ENCODE data around the gene ADD2.

ADD2 gene

GRCh38 chr2:70785137-70785911, 17.3 kb upstream of the ADD2 start:
- DNase-seq (ENCODE audit: low read depth): no peak

DNA sequence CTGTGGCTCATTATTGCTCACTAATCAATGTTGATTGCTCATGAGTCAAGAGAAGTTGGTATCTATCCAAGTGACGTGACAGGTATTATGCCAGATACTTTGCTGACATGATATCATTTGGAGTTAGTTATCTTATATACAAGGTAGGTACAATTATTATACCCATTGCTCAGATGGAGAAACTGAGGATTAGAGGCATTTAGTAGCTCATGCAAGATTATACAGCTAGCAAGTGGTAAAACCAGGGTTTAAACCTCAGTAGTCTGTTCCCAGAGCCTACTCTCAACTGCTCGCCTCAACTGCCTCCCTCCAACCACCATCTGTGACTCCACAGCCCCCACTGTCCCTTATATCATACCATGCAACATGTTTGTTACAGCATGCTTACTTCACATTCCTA, 16.3 kb upstream of the ADD2 start:
- DNase-seq (ENCODE audit: low read depth): no peak

DNA sequence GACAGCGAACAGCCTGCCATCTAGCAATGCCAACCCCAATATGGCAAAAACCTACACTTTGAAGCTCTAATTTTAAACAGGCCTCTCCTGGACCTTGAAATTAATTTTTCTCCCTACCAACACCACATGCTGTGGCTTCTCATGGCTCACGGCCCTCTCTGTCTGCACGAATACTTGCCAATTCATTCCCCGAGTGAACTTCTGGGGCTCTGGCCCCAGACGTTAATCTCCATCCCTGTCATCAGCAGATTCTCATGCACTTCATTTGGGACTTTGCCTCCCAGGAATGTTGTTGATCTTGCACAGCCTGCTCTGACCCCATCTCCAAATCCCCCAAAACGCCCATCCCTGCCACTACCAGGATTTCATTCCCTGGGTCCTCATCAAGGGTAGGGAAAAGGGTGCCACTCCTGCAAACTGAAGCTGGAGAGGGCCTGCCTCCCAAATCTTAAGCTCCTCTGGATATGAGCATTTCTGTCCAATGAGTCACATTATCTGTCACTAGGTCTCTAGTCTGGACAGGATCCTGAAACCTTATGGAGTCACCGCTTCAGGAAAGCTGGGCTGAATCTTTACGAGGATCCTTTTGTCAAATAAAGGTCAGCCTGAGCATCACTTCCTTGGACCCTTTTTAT, 12.0 kb upstream of the ADD2 start:
- no peak for DNase-seq (ENCODE audit: low read depth)

DNA sequence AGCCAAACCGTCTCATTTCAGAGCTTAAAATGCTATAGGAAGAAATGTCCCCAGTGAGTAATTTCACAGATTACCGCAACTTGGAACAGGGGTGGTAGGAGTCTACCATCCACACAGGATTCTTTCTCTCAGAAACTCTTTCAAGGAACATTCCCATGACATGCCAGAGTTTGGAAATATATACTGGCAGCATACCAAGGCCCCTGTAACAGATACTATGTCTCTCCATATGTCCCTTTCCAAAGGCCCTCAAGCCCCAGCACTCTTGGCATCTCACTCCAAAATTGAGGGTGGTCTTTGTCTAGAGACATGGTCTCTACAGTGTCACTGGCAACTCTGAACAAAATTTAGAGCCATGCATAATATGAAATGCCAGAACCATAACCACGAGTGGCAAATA, 11.5 kb upstream of the ADD2 start:
- no peak for DNase-seq (ENCODE audit: low read depth)

DNA sequence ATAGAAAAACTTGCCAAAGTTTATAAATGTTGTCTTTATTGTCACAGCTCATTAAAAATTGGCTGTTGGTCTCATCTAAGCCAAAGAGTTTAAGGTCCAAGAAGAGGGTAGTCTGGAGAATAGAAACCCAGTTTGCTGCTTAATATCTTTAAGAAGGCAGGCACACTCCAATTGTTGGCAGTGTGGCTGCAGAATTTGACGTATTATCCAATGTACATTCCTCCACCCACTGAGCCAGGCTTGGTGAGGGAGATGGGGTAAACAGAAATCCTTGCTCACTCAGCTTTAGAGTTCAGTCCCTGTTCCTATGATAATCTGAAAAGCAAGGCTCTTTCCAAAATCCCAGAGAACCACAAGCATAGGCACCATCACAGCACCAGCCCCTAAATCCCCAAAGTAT, 10.7 kb upstream of the ADD2 start:
- DNase-seq (ENCODE audit: low read depth): no peak

GRCh38 chr2:70777450-70777849, 9.4 kb upstream of the ADD2 start:
- no peak for DNase-seq (ENCODE audit: low read depth)

- no peak for DNase-seq (ENCODE audit: low read depth)
These were observed 8.3 kb upstream of the ADD2 start for GRCh38 chr2:70776266-70776665.

DNA sequence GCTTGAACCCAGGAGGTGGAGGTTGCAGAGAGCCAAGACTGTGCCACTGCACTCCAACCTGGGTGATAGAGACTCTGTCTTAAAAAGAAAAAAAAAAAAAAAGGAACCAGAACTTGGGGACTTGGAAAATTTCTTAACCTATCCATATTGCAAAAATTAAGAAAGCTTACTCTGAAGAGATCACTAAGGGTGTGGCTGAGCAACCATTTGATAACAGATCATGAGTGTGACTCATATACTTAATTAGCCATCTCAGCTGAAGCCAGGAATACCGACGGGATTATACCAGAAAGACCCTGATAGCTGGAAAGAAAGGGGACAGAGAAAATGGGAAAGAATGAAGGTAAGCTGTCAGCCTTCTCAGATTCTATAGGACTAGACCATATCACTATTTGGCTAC, 7.1 kb upstream of the ADD2 start:
- no peak for DNase-seq (ENCODE audit: low read depth)

- DNase-seq (ENCODE audit: low read depth): no peak
These were observed 4.6 kb upstream of the ADD2 start for GRCh38 chr2:70772486-70773155.

DNA sequence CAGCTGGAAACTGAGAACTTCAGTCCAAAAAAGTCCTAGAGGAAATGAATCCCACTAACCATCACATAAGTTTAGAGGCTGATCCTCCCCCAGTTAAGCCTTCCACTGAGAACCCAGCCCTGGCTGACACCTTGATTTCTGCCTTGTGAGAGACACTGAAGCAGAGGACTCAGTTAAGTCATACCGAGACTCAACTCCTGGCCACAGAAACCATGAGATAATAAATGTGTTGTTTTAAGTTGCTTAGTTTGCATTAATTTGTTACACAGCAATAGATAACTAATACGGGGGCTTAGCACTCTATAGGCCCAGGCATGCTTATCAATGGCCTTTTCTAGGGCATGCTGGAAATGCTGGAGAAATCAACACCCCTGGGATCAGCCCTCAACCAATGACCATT, 3.4 kb upstream of the ADD2 start:
- no peak for DNase-seq (ENCODE audit: low read depth)

GRCh38 chr2:70769450-70769849, 1.4 kb upstream of the ADD2 start:
- DNase-seq (ENCODE audit: low read depth): no peak

DNA sequence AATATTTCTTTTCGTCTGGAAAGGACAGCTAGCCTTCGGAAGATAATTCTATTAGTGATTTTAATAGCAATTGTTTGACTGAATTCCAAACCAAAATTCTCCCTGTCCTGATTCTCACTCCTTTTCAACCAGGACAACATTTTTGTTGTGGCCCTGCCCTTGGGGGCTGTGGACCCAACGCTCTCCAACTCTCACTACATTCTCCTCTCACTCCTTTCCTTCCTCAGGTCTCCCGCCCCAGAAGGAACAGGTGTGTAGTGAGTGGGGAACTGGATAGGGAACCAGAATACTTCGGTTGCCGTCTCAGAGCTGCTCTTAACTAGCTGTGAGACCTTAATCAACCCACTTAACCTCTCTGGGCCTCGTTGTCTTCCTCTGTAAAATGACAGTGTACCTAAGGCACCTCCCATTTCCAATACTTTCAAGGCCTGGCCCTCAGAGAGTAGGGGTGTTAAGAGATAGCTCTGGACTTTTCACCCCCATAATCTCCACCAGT, 638 bp upstream of the ADD2 start:
- DNase-seq (ENCODE audit: low read depth): no peak

DNA sequence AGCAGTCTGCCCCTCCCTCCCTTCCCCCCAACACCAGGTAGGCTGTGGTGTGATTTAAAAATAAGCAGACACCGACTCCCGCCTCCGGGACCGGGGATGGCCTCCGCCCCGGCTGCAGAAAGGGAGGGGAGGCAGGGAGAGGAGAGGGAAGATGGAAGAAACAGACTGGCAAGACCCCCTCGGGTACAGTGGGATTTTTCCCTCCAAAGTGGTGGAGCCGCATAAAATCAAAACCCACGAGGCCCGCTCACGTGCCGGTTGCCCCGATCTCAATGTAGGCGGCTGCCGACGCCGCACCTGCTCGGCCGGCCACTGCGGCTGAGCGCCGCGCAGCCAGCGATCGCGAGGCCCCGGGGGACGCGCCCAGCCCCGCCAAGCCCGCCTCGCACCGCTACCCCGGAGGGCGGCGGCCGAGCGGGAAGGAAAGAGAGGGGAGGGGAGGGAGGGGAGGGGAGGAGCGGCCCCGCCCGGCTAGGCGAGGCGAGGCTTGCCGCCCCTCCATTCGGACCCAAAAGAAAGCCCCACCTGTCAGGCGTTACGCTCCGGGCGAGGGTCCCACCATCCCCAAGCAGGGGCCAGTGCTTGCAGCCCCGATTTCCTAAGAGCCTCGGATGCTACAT, 811 bp downstream of the ADD2 start:
- DNase-seq (ENCODE audit: low read depth): peak; percentile 0

- no peak for DNase-seq (ENCODE audit: low read depth)
These were observed 1.5 kb downstream of the ADD2 start for GRCh38 chr2:70766357-70767078.

- DNase-seq (ENCODE audit: low read depth): no peak
These were observed 2.5 kb downstream of the ADD2 start for GRCh38 chr2:70765507-70765906.

DNA sequence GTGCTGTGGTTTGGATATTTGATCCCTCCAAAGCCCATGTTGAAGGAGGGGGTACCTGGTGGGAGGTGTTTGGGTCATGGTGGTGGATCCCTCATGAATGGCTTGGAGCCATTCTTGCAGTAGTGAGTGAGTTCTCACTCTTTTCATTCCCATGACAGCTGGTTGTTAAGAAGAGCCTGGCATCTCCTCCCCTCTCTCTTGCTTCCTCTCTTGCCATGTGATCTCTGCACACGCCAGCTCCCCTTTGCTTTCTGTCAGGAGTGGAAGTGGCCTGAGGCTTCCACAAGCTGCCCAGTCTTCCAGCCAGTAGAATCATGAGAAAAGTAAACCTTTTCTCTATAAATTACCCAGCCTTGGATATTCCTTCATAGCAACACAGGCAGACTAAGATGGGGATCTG, 8.6 kb downstream of the ADD2 start:
- no peak for DNase-seq (ENCODE audit: low read depth)

- DNase-seq (ENCODE audit: low read depth): no peak
These were observed 10.0 kb downstream of the ADD2 start for GRCh38 chr2:70757966-70758365.

GRCh38 chr2:70757360-70757759, 10.6 kb downstream of the ADD2 start:
- no peak for DNase-seq (ENCODE audit: low read depth)

- no peak for DNase-seq (ENCODE audit: low read depth)
These were observed 11.9 kb downstream of the ADD2 start for GRCh38 chr2:70756128-70756527.

DNA sequence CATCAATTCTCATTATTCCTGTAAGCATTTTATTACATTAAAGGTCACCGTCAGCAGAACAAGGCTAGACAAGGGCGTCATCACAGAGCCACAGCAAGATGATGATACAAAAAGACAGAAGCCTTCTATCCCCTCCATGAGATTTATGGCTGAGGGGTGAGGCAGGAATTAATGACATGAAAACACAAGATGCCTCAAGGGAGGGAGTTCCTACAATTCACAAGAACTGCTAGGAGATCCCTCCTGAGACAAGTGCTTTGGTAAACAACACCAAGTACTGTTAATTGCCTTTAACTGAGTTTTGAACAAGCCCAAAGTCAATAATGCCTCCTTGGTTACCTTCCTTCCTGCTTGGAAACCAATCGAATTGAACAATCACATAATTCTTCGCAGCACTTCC, 14.1 kb downstream of the ADD2 start:
- DNase-seq (ENCODE audit: low read depth): no peak

GRCh38 chr2:70753031-70753430, 15.0 kb downstream of the ADD2 start:
- no peak for DNase-seq (ENCODE audit: low read depth)

DNA sequence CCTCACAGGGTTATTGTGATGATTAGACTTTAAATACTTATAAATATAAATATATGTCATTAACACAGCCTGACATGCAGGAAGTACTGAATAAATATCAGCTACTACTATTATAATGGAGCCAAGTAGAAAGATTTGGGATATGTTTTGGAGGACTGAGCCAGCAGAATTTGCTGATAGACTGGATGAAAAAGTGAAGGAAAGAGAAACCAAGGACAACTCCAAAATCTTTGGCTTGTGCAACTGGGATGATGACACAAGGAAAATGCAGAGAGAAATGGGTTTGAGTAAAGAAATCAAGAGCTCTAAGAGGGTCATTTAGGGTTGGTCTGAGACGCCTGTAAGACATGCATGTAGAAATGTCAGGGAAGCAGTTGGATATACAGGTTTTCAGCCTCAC, 15.6 kb downstream of the ADD2 start:
- DNase-seq (ENCODE audit: low read depth): no peak
